ENCODE results near the gene MICAL3.
"Not testable (repeated sequence)": the region's sequence is repeated elsewhere in the genome, so short reads cannot be mapped to it uniquely, and the experiment has no call there.

MICAL3 gene

GRCh38 chr22:17876878-17877855 is 147.2 kb downstream of the MICAL3 start:
- DNase-seq, result not testable (repeated sequence)

GRCh38 chr22:17876306-17876831 is 148.0 kb downstream of the MICAL3 start:
- DNase-seq, result no peak

- no peak for DNase-seq
Observed at GRCh38 chr22:17875631-17876030, 148.7 kb downstream of the MICAL3 start.

- DNase-seq, result no peak
Observed at GRCh38 chr22:17875156-17875555, 149.2 kb downstream of the MICAL3 start.

- no peak for DNase-seq
Observed at GRCh38 chr22:17874231-17874905, 150.0 kb downstream of the MICAL3 start.

- no peak for DNase-seq
Observed at GRCh38 chr22:17873804-17874203, 150.6 kb downstream of the MICAL3 start.

- no peak for DNase-seq
Observed at GRCh38 chr22:17873116-17873515, 151.2 kb downstream of the MICAL3 start.

GRCh38 chr22:17872471-17872870 is 151.9 kb downstream of the MICAL3 start:
- DNase-seq, result no peak

GRCh38 chr22:17871726-17872458 is 152.5 kb downstream of the MICAL3 start:
- DNase-seq, result no peak

GRCh38 chr22:17870407-17870806 is 154.0 kb downstream of the MICAL3 start:
- no peak for DNase-seq

GRCh38 chr22:17869285-17870096 is 154.9 kb downstream of the MICAL3 start:
- no peak for DNase-seq

- no peak for DNase-seq
Observed at GRCh38 chr22:17868771-17869170, 155.6 kb downstream of the MICAL3 start.

GRCh38 chr22:17867160-17867785 is 157.1 kb downstream of the MICAL3 start:
- DNase-seq, result no peak

- no peak for DNase-seq
Observed at GRCh38 chr22:17866621-17867020, 157.7 kb downstream of the MICAL3 start.

GRCh38 chr22:17866127-17866526 is 158.2 kb downstream of the MICAL3 start:
- no peak for DNase-seq

- no peak for DNase-seq
Observed at GRCh38 chr22:17865183-17866055, 158.9 kb downstream of the MICAL3 start.

- DNase-seq, result no peak
Observed at GRCh38 chr22:17864398-17865182, 159.8 kb downstream of the MICAL3 start.

- DNase-seq, result no peak
Observed at GRCh38 chr22:17862646-17863181, 161.6 kb downstream of the MICAL3 start.

- DNase-seq, result no peak
Observed at GRCh38 chr22:17861909-17862308, 162.5 kb downstream of the MICAL3 start.

All from T1000 (cell line).